GM10248 (cell line): ENCODE measurements around the gene DICER1.

Experiments
- CTCF ChIA-PET: fragments of 300-600 bp; sonication (Branson Sonifier 250); formaldehyde crosslinking; extraction: SDS; loops from one replicate; lab custom pipeline; 2021; ENCODE audit warnings: antibody characterized with exemption; lab: Yijun Ruan, JAX
- POLR2A ChIA-PET: fragments of 350-650 bp; sonication (Branson Sonifier 250); formaldehyde crosslinking; extraction: SDS; loops from one replicate; lab custom pipeline; 2020; ENCODE audit warnings: antibody characterized with exemption; lab: Yijun Ruan, JAX
- DNase-seq: peaks from one replicate; pipeline ENCODE4 v3.0.0; 2012; ENCODE audit errors: extremely low spot score
- CTCF ChIP-seq: IDR thresholded peaks from 2 replicates; pipeline ENCODE4 v1.5.1; 2012; ENCODE audit warnings: mild to moderate bottlenecking, low read depth; ENCODE audit errors: extremely low read depth, missing control alignments, control extremely low read depth

The DICER1 gene

GRCh38 chr14:95153866-95154265 is 3.5 kb downstream of the DICER1 start:
- POLR2A ChIA-PET, result no interaction called here
- TF ChIP-seq CTCF, result no peak
- no peak for DNase-seq

GRCh38 chr14:95151561-95151960 is 5.8 kb downstream of the DICER1 start:
- no peak for DNase-seq
- ChIA-PET CTCF (interaction anchor here (1.0 kb wide), 1 partner anchor 9 kb away, joined by 3 read pairs; no protein-coding TSS in a partner anchor), POLR2A (no interaction called here)

More at GRCh38 chr14:95153866-95154265, 3.5 kb downstream of the DICER1 start:
- CTCF ChIA-PET, result interaction anchor here (0.9 kb wide), 1 partner anchor 11 kb away, joined by 3 read pairs; no protein-coding TSS in a partner anchor

GRCh38 chr14:95150910-95151309 is 6.4 kb downstream of the DICER1 start:
- ChIA-PET CTCF (interaction anchor here (1.0 kb wide), 1 partner anchor 8 kb away, joined by 3 read pairs; no protein-coding TSS in a partner anchor), POLR2A (no interaction called here)
- no peak for DNase-seq

More at GRCh38 chr14:95151561-95151960, 5.8 kb downstream of the DICER1 start:
- no peak for TF ChIP-seq CTCF

GRCh38 chr14:95149441-95149840 is 7.9 kb downstream of the DICER1 start:
- DNase-seq, result no peak
- no peak for TF ChIP-seq CTCF
- POLR2A ChIA-PET, result no interaction called here
- CTCF ChIA-PET, result interaction anchor here (0.7 to 1.5 kb wide), 3 partner anchors 8 to 18 kb away, joined by 4 to 5 read pairs (median 4); no protein-coding TSS in a partner anchor

More at GRCh38 chr14:95150910-95151309, 6.4 kb downstream of the DICER1 start:
- no peak for TF ChIP-seq CTCF

GRCh38 chr14:95147597-95147996 is 9.7 kb downstream of the DICER1 start:
- POLR2A ChIA-PET, result no interaction called here
- TF ChIP-seq CTCF, result no peak
- no peak for DNase-seq
- CTCF ChIA-PET, result no interaction called here

GRCh38 chr14:95146079-95146771 is 11.1 kb downstream of the DICER1 start:
- POLR2A ChIA-PET, result no interaction called here
- CTCF ChIA-PET, result no interaction called here
- no peak for DNase-seq
- TF ChIP-seq CTCF, result no peak
